Activated naive CD8-positive, alpha-beta T cell treated with anti-CD3 and anti-CD28 coated beads, Interleukin-2, amount 50 U/mL, for 16 hours (primary cell): ENCODE measurements around the gene MAT1A.

Source experiments
- DNase-seq: peaks from one replicate; pipeline ENCODE4 v3.0.0-alpha.2; 2020; ENCODE audit warnings: low read depth, low spot score

Gene MAT1A

GRCh38 chr10:80281784-80282765, 7.4 kb downstream of the MAT1A start:
- DNase-seq = no peak

- no peak for DNase-seq
Observed at GRCh38 chr10:80281292-80281691, 8.2 kb downstream of the MAT1A start.

DNA sequence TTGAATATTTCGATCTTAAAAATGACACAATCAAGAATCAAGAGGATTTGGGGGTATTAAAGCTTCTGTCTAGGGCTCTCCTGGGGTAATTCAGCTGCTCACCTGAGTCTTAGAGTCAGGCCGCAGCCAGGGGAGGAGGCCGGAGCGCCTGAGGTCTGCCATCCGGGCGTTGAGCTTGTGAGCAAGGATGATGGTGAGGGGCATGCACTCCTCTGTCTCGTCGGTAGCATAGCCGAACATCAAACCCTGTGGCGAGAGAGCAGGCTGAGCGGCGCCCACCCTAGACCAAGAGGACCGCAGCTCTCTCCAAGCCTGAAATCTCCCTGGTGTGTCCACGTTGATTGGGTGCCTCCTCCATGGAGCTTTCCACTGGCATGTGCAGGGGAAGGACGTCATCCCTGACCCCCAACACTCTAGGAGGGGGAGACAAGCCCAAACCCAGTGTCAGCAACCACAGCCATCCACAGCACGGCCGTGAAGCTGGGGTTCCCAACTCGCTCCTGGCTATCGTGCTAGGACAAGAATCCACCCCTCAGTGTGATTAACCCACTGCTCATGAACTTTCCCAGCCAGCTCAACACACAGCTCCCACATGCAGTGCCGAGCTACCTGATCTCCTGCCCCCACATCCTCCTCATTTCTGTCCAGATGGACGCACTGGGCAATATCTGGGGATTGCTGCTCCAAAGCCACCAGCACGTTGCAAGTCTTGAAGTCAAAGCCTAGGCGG, 9.2 kb downstream of the MAT1A start:
- no peak for DNase-seq

DNA sequence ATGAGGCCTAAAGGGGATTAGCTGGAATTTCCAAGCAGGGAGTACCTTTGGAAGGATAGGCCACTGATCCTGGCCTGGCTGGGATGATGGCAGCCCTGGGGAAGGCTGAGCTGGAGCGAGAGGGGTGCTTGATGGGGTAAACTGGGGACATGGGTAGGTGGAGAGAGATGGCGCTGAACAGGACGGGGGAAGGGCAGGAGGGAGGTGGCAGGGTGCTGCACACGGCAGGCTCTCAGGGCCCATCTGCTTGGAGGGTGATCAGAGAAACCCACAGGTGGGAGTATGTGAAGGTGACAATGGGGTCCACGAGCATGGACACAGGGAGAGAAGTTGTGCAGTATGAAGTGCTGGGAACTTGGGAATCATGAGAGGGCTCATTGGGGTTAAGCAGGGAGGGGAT, 10.3 kb downstream of the MAT1A start:
- no peak for DNase-seq

DNA sequence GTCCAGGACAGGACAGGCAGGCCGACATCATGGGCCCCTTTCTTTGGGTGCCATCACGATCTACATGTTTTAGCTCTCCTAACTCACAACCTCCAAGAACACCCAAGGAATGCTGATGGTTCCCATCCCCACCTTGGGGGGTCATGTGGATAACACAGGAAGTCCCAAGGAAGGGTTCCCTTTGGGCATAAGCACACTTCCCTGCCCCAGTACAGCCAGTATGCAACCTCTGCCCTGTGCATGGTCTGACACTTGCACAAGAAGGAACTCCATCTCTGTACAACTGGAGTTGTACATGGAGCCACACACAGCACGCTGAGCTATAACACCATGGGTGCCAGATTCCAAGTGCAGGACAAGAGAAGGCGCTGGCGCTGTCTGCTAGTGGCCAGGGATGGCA, 11.0 kb downstream of the MAT1A start:
- DNase-seq = no peak

- DNase-seq = no peak
Observed at GRCh38 chr10:80277567-80278250, 11.7 kb downstream of the MAT1A start.

GRCh38 chr10:80277016-80277415, 12.4 kb downstream of the MAT1A start:
- no peak for DNase-seq

GRCh38 chr10:80276335-80276734, 13.1 kb downstream of the MAT1A start:
- DNase-seq = no peak

DNA sequence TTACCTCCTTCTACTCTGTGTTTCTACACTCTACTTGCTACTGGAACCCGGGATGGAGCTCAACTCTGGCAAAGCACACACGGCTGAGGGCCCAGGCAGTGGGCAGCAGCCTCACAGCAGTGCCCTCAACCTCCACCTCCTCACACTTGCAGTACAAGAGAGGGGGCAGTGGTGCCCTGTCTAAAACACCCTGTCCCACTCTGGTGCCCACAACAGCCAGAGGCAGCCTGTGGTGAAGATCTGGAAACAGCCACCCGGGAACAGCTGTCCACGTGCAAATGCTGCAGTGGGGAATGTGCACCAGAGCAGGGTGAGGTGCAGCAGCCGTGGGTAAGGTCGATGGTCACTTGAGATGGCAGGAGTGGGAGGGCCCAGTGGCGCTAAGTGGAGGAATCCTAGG, 13.7 kb downstream of the MAT1A start:
- DNase-seq = no peak

- DNase-seq = no peak
Observed at GRCh38 chr10:80275135-80275498, 14.3 kb downstream of the MAT1A start.

GRCh38 chr10:80274396-80275134, 14.9 kb downstream of the MAT1A start:
- no peak for DNase-seq

DNA sequence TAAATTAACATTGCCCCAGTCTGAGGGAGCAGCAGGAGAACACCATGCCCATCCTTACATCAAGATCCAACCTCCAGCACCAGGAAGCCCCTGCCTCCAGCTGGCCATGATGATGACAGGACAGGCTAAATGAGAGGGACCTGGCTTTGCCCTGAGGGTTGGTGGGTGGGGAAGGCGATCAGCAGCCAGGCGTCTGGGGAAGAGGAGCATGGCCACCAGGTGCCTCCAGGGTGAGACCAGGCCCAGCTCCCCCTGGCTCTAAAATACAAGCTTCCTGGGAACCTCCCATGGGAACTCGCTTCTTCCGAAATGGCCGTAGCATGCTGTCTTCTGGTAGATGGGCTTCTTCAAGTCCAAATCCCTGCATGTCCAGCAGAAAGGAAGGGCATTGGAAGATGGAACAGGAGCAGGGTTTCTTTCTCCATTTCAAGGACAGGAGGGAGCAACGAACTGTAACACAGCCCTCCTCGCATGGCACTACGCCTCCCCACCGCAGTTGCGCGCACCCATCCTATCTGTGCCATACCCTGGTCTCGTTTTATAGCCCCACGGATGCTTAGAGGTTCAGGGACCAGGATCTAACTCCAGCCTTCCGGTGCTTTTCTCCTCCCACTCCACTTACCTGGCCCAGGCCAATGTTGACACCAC, 15.8 kb downstream of the MAT1A start:
- no peak for DNase-seq

GRCh38 chr10:80272793-80273522, 16.5 kb downstream of the MAT1A start:
- DNase-seq = no peak

DNA sequence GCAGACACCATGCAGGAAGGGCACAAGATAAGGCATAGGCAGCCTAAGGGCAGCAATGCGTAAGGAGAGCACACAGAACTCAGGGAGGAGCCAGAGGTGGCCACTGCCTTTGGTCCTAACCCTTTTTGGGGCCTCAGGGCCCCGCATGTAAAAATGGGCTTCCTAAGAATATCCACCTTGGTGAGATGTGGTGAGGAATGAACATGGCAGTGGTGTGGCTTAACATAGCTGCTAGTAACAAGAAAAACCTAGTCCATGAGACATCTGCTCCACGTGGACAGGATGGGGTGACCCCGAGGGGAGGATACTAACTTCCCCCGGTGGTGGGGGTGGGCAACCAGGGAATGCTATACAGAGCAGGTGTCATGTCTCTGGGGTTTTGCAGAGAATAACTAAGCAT, 18.0 kb downstream of the MAT1A start:
- no peak for DNase-seq

DNA sequence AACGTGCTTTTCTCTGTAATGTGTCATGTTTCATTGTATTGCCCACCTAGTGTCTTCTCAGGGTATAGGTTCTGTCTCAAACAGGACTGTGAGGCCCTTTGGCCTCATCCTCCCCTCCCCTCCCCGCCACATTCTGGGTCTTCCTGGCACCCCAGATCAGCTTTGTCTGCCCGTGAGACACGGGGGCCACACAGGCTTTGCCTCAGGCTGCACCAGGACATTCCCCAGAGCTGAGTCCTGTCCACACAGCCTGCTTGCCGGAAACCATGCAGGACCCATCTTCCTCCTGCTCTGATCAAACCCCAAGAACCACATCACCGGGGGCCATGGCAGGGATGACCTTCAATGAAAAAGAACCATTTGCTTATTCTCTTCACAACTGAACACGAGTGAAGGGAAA, 18.6 kb downstream of the MAT1A start:
- no peak for DNase-seq

- DNase-seq = no peak
Observed at GRCh38 chr10:80268938-80269588, 20.4 kb downstream of the MAT1A start.

GRCh38 chr10:80268266-80268665, 21.2 kb downstream of the MAT1A start:
- no peak for DNase-seq

GRCh38 chr10:80266513-80266863, 23.0 kb downstream of the MAT1A start:
- no peak for DNase-seq

DNA sequence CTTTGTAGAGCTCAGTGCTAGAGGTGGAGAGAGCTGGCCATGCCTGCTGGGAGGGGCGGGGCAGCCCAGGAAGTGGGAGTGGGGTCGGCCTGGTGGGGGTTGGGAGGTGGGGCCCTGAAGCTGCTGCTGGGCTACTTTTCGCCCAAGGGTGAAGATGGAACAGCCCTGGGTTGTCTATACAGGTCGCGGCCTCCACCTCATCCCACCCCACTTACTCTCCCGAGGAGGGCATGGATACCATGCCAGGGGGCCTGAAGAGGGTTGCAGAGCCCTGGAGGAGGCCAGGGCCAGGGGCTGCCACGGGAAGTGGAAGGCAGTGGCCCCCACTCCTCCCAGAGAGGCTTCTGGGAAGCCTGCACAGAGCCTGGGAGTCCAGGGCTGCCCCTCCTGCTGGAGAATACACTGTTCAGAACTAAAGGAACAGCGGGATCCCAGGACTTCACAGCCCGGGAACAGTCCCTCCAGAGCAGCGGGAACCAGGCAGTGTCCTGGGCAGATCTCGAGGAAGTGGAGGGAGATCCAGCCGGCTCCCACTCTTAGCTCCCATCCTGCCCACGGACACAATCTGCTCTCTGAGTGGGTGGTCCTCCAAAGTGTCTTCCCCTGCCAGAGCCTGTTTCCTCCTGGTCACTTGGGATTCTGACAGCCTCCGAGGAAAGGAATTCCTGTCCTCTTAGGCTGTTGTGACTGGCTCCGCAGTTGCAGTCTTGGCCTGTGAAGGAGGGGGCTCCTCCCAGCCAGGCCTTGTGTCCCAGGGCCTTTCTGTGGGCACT, 23.5 kb downstream of the MAT1A start:
- DNase-seq = no peak
